Activated CD4-positive, alpha-beta T cell treated with anti-CD3 and anti-CD28 coated beads for 24 hours (primary cell): ENCODE data around the gene NFASC.

Experiments used
- DNase-seq, 2 donors: peaks; one replicate each; pipeline ENCODE4 v3.0.0-alpha.2; 2020; ENCODE audit warnings: low read depth in 2 of 2

The NFASC gene

GRCh38 chr1:204859861-204860267 is 10.8 kb upstream of the NFASC start:
- no peak for DNase-seq

GRCh38 chr1:204863024-204863423 is 7.6 kb upstream of the NFASC start:
- no peak for DNase-seq

- no peak for DNase-seq
Observed at GRCh38 chr1:204863730-204864129, 6.9 kb upstream of the NFASC start.

GRCh38 chr1:204866051-204866596 is 4.5 kb upstream of the NFASC start:
- DNase-seq, result no peak

- DNase-seq, result no peak
Observed at GRCh38 chr1:204867203-204867602, 3.5 kb upstream of the NFASC start.

GRCh38 chr1:204867666-204868339 is 2.9 kb upstream of the NFASC start:
- no peak for DNase-seq

GRCh38 chr1:204868340-204868700 is 2.3 kb upstream of the NFASC start:
- DNase-seq, result no peak

GRCh38 chr1:204869097-204869496 is 1.6 kb upstream of the NFASC start:
- no peak for DNase-seq

- DNase-seq, result no peak
Observed at GRCh38 chr1:204871405-204872037, 859 bp downstream of the NFASC start.

- no peak for DNase-seq
Observed at GRCh38 chr1:204872262-204872881, 1.7 kb downstream of the NFASC start.

GRCh38 chr1:204873176-204873575 is 2.5 kb downstream of the NFASC start:
- no peak for DNase-seq

GRCh38 chr1:204873714-204874113 is 3.1 kb downstream of the NFASC start:
- no peak for DNase-seq

GRCh38 chr1:204874274-204874673 is 3.6 kb downstream of the NFASC start:
- no peak for DNase-seq

GRCh38 chr1:204875255-204875654 is 4.6 kb downstream of the NFASC start:
- no peak for DNase-seq

GRCh38 chr1:204878621-204879234 is 8.1 kb downstream of the NFASC start:
- no peak for DNase-seq

GRCh38 chr1:204879351-204879750 is 8.7 kb downstream of the NFASC start:
- no peak for DNase-seq

GRCh38 chr1:204880906-204881305 is 10.2 kb downstream of the NFASC start:
- DNase-seq, result no peak

GRCh38 chr1:204882479-204882878 is 11.8 kb downstream of the NFASC start:
- DNase-seq, result no peak

- no peak for DNase-seq
Observed at GRCh38 chr1:204883405-204883804, 12.7 kb downstream of the NFASC start.

GRCh38 chr1:204885288-204885711 is 14.6 kb downstream of the NFASC start:
- no peak for DNase-seq

- DNase-seq, result no peak
Observed at GRCh38 chr1:204885790-204886189, 15.1 kb downstream of the NFASC start.

- no peak for DNase-seq
Observed at GRCh38 chr1:204887846-204888245, 17.2 kb downstream of the NFASC start.

GRCh38 chr1:204888294-204888693 is 17.6 kb downstream of the NFASC start:
- DNase-seq, result no peak
